GM12891 (cell line): ENCODE results near the gene LTO1. TPM values are rescaled to one million over a fixed set of nuclear protein-coding genes. Genes with fewer than 3 reads are reported as not detected.

Experiments
- DNase-seq: peaks from one replicate; pipeline ENCODE4 v3.0.0; 2011; ENCODE audit warnings: low spot score; ENCODE audit not compliant: insufficient read length
- FAIRE-seq: peaks from 2 replicates; lab custom pipeline; 2011; peaks lifted over from hg19 to GRCh38; lab: Jason Lieb, UNC
- PAX5 ChIP-seq: IDR thresholded peaks from 2 replicates; pipeline ENCODE4 v1.6.1; 2011; ENCODE audit warnings: low read length, moderate library complexity, mild to moderate bottlenecking; ENCODE audit not compliant: insufficient read depth, severe bottlenecking
- POLR2A ChIP-seq: IDR thresholded peaks from 2 replicates; pipeline ENCODE4 v1.6.1; 2011; ENCODE audit warnings: low read depth, low read length, control low read depth
- POLR2AphosphoS5 ChIP-seq: IDR thresholded peaks from 2 replicates; pipeline ENCODE4 v1.6.1; 2011; ENCODE audit warnings: low read depth, low read length, control low read depth
- POU2F2 ChIP-seq: IDR thresholded peaks from 2 replicates; pipeline ENCODE4 v1.6.1; 2011; ENCODE audit warnings: low read depth, mild to moderate bottlenecking, control low read depth, low read length, moderate library complexity
- SPI1 ChIP-seq: IDR thresholded peaks from 2 replicates; pipeline ENCODE4 v1.6.1; 2011; ENCODE audit warnings: low read depth, low read length, control low read depth
- TAF1 ChIP-seq: IDR thresholded peaks from 2 replicates; pipeline ENCODE4 v1.6.1; 2011; ENCODE audit warnings: low read depth, low read length, control low read depth
- polyA plus RNA-seq: library from polyadenylated mRNA; unstranded; fragments of >200 nt; gene quantifications from one replicate; pipeline ENCODE4 v1.2.1, GENCODE V29; 2012; ENCODE audit warnings: low read depth, missing spikeins, inconsistent platforms; ENCODE audit not compliant: missing spikeins

The LTO1 gene
- polyA plus RNA-seq, result 9.9 TPM

GRCh38 chr11:69674886-69675714, at the start of gene LTO1:
Gene LTO1, minus strand, starts transcription at chr11:69675353. Its CDS starts 114 bp downstream, at chr11:69675239.
- TF ChIP-seq POLR2A (peak; percentile 94), PAX5 (peak; percentile 75), TAF1 (peak; percentile 98), POLR2AphosphoS5 (peak; percentile 87), POU2F2 (peak; percentile 56), SPI1 (peak; percentile 7; the same call in 1 of the 2 replicates)
- FAIRE-seq, result peak; percentile 97
- peak; percentile 97 for DNase-seq

- no peak for FAIRE-seq
- TF ChIP-seq TAF1, result no peak
- TF ChIP-seq POLR2AphosphoS5, result no peak
- no peak for TF ChIP-seq SPI1
- TF ChIP-seq PAX5, result no peak
- no peak for TF ChIP-seq POU2F2
- no peak for TF ChIP-seq POLR2A
- no peak for DNase-seq
Measured at GRCh38 chr11:69721745-69722144, 46.6 kb upstream of the LTO1 start.

- DNase-seq (no peak), FAIRE-seq (no peak)
- TF ChIP-seq TAF1 (no peak), SPI1 (no peak), POLR2AphosphoS5 (no peak), PAX5 (no peak), POU2F2 (no peak), POLR2A (no peak)
Measured at GRCh38 chr11:69721106-69721505, 46.0 kb upstream of the LTO1 start.

GRCh38 chr11:69718912-69719311, 43.8 kb upstream of the LTO1 start:
- DNase-seq, result no peak
- no peak for FAIRE-seq
- TF ChIP-seq POLR2A (no peak), PAX5 (no peak), TAF1 (no peak), POLR2AphosphoS5 (no peak), SPI1 (no peak), POU2F2 (no peak)

GRCh38 chr11:69718147-69718546, 43.0 kb upstream of the LTO1 start:
- TF ChIP-seq PAX5 (no peak), POLR2A (no peak), POU2F2 (no peak), SPI1 (no peak), TAF1 (no peak), POLR2AphosphoS5 (no peak)
- FAIRE-seq (peak; percentile 66), DNase-seq (peak; percentile 73)

- DNase-seq (no peak), FAIRE-seq (no peak)
Measured at GRCh38 chr11:69716891-69717747, 42.0 kb upstream of the LTO1 start.

GRCh38 chr11:69716099-69716498, 40.9 kb upstream of the LTO1 start:
- no peak for FAIRE-seq
- DNase-seq, result no peak
- TF ChIP-seq POLR2A, result no peak
- TF ChIP-seq TAF1, result no peak
- 0 out of 2 replicates have a peak, but pooled peaks have one; percentile 12 for TF ChIP-seq POU2F2
- no peak for TF ChIP-seq SPI1
- TF ChIP-seq POLR2AphosphoS5, result no peak

More at GRCh38 chr11:69716891-69717747, 42.0 kb upstream of the LTO1 start:
- TF ChIP-seq POU2F2 (no peak), POLR2A (no peak), TAF1 (no peak), SPI1 (no peak), POLR2AphosphoS5 (no peak), PAX5 (no peak)

GRCh38 chr11:69715446-69715845, 40.3 kb upstream of the LTO1 start:
- DNase-seq, result no peak
- TF ChIP-seq TAF1, result no peak
- TF ChIP-seq POU2F2, result no peak
- TF ChIP-seq POLR2A, result no peak
- no peak for FAIRE-seq
